Immature natural killer cell (primary cell): Measurements from ENCODE around the gene NPB. TPM values are rescaled to one million over a fixed set of nuclear protein-coding genes. Genes with fewer than 3 reads are reported as not detected.

Source experiments
- DNase-seq, 3 donors: peaks; one replicate each; pipeline ENCODE4 v3.0.0; 2022; ENCODE audit warnings: mixed read lengths in 1 of 3
- H3K27ac Mint-ChIP-seq, 6 donors: one replicate each; pipeline ENCODE4 v1.8.0; 2020; ENCODE audit warnings: mixed read lengths in 6 of 6, mild to moderate bottlenecking in 5 of 6, inconsistent platforms in 4 of 6, moderate library complexity in 3 of 6
- H3K27me3 Mint-ChIP-seq, 3 donors: one replicate each; pipeline ENCODE4 v1.8.0; 2020 to 2021; ENCODE audit warnings: low read depth in 3 of 3, mild to moderate bottlenecking in 3 of 3, mixed read lengths in 3 of 3, moderate library complexity in 3 of 3, inconsistent platforms in 1 of 3
- H3K36me3 Mint-ChIP-seq, 3 donors: one replicate each; pipeline ENCODE4 v1.8.0; 2020; ENCODE audit warnings: mixed read lengths in 3 of 3, inconsistent platforms in 2 of 3, mild to moderate bottlenecking in 2 of 3
- H3K4me1 Mint-ChIP-seq, 2 donors: one replicate each; pipeline ENCODE4 v1.8.0; 2020; ENCODE audit warnings: inconsistent platforms in 2 of 2, mild to moderate bottlenecking in 2 of 2, mixed read lengths in 2 of 2, moderate library complexity in 1 of 2
- H3K4me3 Mint-ChIP-seq, 5 donors: one replicate each; pipeline ENCODE4 v1.8.0; 2020; ENCODE audit warnings: mild to moderate bottlenecking in 5 of 5, mixed read lengths in 5 of 5, inconsistent platforms in 3 of 5, moderate library complexity in 3 of 5
- H3K9me3 Mint-ChIP-seq, 6 donors: one replicate each; pipeline ENCODE4 v1.8.0; 2020; ENCODE audit warnings: mild to moderate bottlenecking in 6 of 6, mixed read lengths in 6 of 6, inconsistent platforms in 4 of 6, moderate library complexity in 3 of 6
- polyA plus RNA-seq, 3 donors: library from polyadenylated mRNA; unstranded; fragments of 300-500 nt; fragmentation: Illumina TruSeq; gene quantifications; one replicate each; pipeline ENCODE4 v1.2.3, GENCODE V29; 2021

Gene NPB
- polyA plus RNA-seq, 3 donors from 2014 or later = not detected

DNA sequence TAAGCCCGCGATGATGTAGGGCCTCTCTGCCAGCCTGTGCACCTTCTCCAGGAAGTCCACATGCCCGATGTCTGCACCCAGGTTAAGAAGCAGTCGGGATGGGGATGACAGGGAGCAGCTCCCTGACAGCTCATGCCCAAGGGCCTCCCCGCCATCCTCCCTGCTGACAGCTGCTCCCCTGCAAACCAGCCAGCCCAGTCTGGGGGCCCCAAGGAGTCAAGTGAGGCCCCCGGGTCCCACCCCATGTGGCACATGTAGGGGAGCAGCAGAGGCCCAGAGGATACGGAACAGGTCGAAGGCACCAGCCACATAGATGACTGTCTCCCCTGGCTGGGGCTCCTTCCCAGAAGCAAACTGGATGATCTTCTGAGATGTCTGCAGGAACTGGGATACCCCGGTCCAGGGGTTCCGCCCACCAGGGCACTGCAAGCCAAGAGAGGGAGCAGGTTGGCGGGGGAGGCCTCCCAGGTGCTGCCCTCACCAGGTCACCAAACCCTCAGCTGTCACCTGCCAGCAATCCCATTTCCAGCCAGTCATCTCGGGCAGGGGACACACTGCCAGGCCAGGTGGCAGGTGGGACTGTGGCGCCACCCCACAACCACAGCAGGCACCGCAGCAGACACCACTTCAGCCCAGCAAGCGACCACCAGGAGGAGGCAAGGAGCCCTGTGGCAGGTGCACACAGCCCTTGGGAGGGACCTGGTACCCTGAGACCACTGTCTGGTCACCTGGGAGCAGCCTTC is 4.6 kb downstream of the NPB start:
- Mint-ChIP-seq H3K36me3 (no peaks in the 10 kb centered on the region), H3K4me1 (peaks cover 0 to 6% of the 10 kb centered on the region in 2 donors), H3K27me3 (peaks cover 0 to 10% (median 2%) of the 10 kb centered on the region in 3 donors), H3K4me3 (no peak overlapping the region), H3K9me3 (no peaks in the 10 kb centered on the region), H3K27ac (no peak overlapping the region)
- no peak for DNase-seq

DNA sequence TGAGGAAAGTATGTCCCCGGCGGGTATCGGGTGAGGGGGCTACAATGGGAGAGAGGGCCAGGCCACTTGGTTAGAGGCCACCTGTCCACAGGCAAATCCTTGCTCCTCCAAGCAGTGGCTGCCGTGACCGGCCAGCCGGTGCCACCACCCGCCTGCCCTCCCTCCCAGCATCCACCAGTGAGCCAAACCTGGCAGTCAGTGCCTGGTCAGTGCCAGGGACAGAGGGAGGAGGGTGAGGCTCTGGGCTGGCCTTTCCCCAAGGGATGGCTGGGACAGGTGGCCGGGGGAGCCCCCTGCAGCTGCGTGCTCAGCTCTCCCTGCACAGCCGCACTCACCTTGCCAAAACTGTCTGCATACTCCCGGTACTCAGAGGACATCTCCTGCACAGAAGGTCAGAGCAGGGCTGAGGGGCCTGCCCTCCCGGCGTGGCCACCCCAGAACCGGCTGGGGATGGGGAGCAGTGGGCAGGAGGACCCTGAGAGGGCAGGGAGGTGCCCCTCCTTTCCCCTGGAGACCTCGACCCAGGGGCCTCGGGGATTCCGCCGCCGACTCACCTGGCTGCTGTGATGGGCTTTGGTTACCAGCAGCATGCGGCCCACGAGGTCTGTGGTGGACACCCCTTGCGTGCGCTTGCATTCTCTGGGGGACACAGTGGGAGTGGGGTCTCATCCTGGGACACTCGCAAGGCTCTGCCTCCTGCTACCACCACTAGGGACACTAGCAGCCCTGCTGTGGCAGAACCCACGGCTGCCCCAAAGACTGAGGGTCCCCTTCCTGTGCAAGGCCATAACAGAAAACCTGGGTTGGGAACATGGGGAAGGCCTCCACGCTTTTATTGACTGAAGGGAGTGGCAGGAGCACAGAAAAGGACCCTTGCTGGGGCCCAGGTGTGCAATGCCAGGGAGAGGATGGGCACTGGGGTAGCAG is 5.4 kb downstream of the NPB start:
- Mint-ChIP-seq H3K27ac (no peak overlapping the region), H3K27me3 (peaks cover 1 to 11% (median 3%) of the 10 kb centered on the region in 3 donors), H3K4me1 (peaks cover 0 to 8% of the 10 kb centered on the region in 2 donors), H3K36me3 (no peaks in the 10 kb centered on the region), H3K9me3 (no peaks in the 10 kb centered on the region), H3K4me3 (no peak overlapping the region)
- no peak for DNase-seq

DNA sequence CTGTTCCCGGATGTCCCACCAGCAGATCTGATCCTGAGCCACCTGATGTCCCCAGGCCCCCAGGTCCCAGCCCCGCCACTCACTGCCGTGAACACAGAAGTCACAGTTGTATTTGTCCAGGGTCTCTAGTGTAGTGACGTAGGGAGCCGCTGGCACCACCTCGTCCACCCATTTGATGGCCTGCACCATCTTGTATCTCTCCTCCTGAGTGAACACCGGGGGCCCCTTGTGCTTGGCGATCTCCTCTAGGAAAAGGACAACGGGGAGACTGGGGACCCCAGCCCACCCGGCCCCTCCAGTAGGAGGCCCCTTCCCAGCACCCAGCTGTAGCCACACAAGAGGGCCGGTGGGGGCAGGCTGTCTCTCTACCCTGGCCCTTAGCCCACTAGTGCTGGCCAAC is 6.8 kb downstream of the NPB start:
- H3K9me3 Mint-ChIP-seq = no peaks in the 10 kb centered on the region
- DNase-seq = no peak
- H3K27me3 Mint-ChIP-seq = peaks cover 3 to 15% (median 4%) of the 10 kb centered on the region in 3 donors
- H3K4me1 Mint-ChIP-seq = peaks cover 0 to 8% of the 10 kb centered on the region in 2 donors
- H3K4me3 Mint-ChIP-seq = no peak overlapping the region
- peaks cover 0 to 8% (median 5%) of the 10 kb centered on the region in 3 donors for H3K36me3 Mint-ChIP-seq
- H3K27ac Mint-ChIP-seq = no peak overlapping the region

DNA sequence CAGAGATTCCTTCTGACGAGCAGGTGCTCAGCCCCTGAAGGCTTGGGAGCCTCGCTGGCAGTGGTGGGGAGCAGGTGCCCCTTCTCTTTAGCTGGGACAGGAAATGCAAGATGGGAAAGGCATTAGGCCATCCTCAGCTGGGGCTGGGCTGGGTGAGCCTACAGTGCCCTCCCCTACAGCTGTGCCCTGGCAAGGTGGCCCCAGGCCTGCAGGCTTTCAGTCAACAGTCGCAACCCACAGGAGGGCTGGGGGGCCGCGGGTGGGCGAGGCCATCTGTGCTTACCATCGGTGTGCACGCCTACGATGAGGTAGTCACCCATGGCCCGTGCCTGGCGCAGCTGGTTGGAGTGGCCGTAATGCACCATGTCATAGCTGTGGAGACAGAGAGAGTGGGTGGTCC is 7.2 kb downstream of the NPB start:
- Mint-ChIP-seq H3K4me1 (peaks cover 0 to 8% of the 10 kb centered on the region in 2 donors), H3K9me3 (no peaks in the 10 kb centered on the region), H3K36me3 (peaks cover 0 to 8% (median 5%) of the 10 kb centered on the region in 3 donors), H3K27me3 (peaks cover 3 to 15% (median 4%) of the 10 kb centered on the region in 3 donors), H3K27ac (no peak overlapping the region), H3K4me3 (peak overlapping the region in 3 of 5 donors; percentile 56 to 88 (median 87))
- DNase-seq = no peak

DNA sequence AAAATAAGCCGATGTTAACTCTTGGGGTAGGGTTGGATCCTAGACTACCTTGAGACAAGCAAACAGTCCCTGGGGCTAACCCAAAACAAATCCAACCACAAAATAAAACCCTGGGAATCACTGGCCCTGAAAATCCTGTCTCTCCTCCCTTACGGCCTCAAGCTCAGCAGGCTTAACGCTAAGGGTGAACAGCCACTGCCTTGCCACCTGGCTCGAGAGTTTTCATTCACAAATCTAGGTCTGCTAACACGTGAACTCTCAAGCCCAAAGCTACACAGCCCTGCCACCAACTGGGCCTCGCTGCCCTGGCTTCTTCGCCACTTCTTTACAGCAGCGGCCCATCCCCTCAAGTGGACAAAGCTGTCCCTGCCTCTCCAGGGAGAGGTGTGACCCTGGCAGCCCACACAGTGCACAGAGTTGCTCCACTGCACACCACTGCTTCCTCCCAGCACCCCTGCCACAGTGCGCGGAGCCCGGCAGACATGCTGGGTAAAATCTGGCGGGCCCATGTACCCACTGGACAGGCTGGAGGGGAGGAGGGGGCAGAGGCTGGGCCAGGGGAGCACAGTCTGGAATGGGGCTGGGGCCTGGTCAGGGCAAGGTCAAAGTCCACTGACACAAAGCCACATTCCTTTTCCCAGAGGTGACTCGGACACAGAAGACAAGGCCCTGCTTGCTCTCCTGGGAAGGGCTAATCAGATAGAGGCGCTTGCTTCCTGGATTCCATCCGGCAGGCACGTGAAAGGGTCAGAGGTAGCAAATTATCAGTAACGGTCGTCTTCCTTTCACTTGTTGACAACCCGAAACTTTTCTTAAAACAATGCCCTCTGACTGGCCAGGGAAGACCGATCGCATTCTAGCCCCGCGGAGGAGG is 8.2 kb downstream of the NPB start:
- Mint-ChIP-seq H3K27me3 (peaks cover 3 to 15% (median 4%) of the 10 kb centered on the region in 3 donors), H3K4me3 (peak overlapping the region; percentile 86 to 90 (median 87)), H3K36me3 (peaks cover 0 to 8% (median 5%) of the 10 kb centered on the region in 3 donors), H3K27ac (peak overlapping the region in 5 of 6 donors; percentile 34 to 87 (median 82)), H3K4me1 (peaks cover 0 to 10% of the 10 kb centered on the region in 2 donors), H3K9me3 (no peaks in the 10 kb centered on the region)
- no peak for DNase-seq

DNA sequence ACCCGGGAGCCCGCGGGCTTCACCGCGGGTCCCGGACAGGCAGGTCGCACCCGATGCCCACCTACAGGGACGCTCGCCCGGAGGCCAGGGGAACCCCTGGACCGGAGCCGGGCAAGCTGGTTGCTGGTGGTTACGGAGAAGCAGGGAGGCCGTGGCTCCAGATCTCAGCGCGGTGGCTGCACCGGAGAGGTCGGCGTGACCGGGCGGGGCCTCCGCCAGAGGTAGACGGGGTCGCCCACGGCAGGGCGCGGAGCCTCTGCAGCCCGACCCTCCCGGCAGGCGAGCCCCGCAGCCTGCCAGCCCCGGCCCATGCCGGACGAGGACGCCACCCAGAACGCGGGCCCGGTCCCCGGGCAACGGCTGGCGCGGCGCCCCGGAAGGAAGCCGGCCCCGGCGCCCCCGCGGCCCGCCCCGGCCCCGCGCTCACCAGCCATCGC is 8.8 kb downstream of the NPB start:
- Mint-ChIP-seq H3K36me3 (peaks cover 0 to 11% (median 5%) of the 10 kb centered on the region in 3 donors), H3K27ac (peak overlapping the region in 1 of 6 donors; percentile 87), H3K9me3 (no peaks in the 10 kb centered on the region), H3K27me3 (peaks cover 3 to 15% (median 4%) of the 10 kb centered on the region in 3 donors), H3K4me3 (peak overlapping the region; percentile 86 to 90 (median 87)), H3K4me1 (peaks cover 4 to 14% of the 10 kb centered on the region in 2 donors)
- no peak for DNase-seq

DNA sequence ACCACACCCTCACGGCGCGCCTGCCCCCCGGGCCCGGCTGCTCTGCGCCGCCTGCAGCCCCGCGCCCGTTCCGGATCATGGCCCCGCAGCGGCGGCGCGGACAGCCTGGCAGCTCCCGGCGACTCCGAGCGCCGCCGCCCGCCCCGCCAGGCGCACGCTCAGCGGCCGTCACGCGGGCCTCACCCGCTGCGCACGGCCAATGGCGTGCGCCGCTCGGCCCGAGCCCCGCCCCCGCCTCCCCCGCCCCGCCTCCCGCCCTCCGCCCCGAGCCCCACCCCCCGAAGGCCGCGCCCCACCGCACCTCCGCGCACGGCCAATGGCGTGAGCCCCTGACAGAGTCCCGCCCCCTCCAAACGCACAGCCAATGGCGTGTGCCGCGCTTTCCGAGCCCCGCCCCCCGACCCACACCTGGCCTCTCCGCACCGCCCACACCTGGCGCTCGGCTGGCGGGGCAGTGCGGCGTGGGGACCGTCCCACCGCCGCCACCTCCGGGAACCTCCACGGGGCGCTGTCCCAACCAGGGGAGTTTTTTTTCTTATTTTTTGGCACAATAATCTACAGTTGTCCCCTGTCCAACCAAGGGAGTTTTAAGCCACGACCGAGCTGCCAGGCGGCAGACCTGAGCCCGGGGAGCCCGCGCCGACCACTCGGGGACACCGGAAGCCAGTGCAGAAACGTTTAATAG is 9.4 kb downstream of the NPB start, which contains the start of gene PCYT2:
Gene PCYT2 (minus strand): TSS at position 123 of the 685 bp plus-strand sequence. CDS start 44 bp downstream, at position 79.
- Mint-ChIP-seq H3K27me3 (peaks cover 3 to 15% (median 4%) of the 10 kb centered on the region in 3 donors), H3K4me3 (peak within 1 kb of the TSS; percentile 86 to 90 (median 87)), H3K4me1 (peaks cover 10 to 19% of the 10 kb centered on the region in 2 donors), H3K27ac (peak within 1 kb of the TSS in 5 of 6 donors; percentile 34 to 87 (median 82)), H3K9me3 (no peaks in the 10 kb centered on the region), H3K36me3 (peaks cover 0 to 11% (median 5%) of the 10 kb centered on the region in 3 donors)
- peak; percentile 86 to 93 (median 90) for DNase-seq

DNA sequence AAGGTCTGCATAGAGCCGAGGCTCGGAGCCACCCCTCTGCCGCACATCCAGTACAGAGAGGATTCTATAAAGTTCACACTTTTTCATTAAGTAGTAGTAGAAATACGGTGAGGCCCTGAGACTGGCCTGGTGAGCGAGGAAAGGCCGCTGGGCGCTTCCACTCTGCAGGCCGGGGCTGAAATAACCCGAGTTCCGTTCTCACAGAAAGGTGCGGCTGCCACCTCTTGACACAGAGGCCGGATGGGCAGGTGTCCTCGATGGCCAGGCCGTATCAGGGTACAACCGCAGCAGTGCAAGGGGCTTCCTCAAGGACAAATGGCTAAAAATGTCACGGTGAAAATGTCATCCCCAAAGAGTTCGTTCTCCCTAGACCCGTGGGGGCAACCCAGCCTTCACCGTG is 9.9 kb downstream of the NPB start:
- peak overlapping the region in 2 of 6 donors; percentile 28 to 34 for H3K27ac Mint-ChIP-seq

DNA sequence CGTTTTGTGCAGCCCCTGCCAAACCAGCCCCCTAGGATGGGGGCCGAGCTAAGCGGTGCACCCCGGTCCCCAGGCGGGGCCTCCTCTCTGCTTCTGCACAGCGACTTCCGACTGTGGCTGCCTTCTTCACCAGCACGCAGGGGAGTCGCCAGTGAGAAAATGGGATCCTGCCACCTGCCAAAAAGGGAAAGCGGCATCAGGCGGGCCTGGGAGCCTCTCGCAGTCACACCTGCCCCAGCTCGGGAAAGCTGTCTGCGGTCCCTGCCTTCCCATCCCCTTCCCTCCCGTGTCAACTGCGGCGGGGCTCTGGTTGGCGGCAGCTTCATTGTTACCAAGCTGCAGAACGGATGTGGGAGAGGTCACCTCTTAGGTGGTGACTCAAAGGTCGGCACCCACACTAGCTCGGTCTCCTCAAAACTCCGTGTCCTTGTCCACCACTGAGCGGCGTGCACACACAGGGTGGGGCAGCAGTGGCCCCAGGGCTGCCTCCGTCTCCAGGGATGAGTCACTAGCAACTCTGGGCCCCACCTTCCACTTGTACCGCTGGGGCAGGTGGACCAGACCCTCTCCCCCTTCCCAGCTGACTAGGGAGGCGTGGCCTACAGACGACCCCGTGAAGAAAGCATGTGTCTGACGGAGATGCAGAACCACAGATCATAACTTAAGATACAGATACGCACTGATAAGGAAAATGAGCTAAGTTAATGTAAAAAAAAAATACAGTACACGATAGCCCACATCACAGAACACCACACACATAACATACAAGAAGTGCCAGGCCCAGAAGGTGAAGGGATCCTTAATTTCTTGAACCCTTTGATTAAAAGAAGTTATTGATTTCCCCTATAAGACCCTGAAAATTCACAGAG is 10.6 kb downstream of the NPB start:
- peaks cover 21 to 29% of the 10 kb centered on the region in 2 donors for H3K4me1 Mint-ChIP-seq
- H3K36me3 Mint-ChIP-seq = peaks cover 0 to 11% (median 5%) of the 10 kb centered on the region in 3 donors
- no peak for DNase-seq
- H3K4me3 Mint-ChIP-seq = peak overlapping the region; percentile 27 to 67 (median 47)
- no peaks in the 10 kb centered on the region for H3K9me3 Mint-ChIP-seq
- H3K27me3 Mint-ChIP-seq = peaks cover 3 to 15% (median 4%) of the 10 kb centered on the region in 3 donors
- peak overlapping the region in 3 of 6 donors; percentile 11 to 63 (median 46) for H3K27ac Mint-ChIP-seq

More for the DNA sequence above, 9.9 kb downstream of the NPB start:
- Mint-ChIP-seq H3K4me1 (peaks cover 16 to 24% of the 10 kb centered on the region in 2 donors), H3K36me3 (peaks cover 0 to 11% (median 5%) of the 10 kb centered on the region in 3 donors), H3K27me3 (peaks cover 3 to 15% (median 4%) of the 10 kb centered on the region in 3 donors), H3K9me3 (no peaks in the 10 kb centered on the region), H3K4me3 (peak overlapping the region; percentile 49 to 71 (median 59))
- DNase-seq = no peak

DNA sequence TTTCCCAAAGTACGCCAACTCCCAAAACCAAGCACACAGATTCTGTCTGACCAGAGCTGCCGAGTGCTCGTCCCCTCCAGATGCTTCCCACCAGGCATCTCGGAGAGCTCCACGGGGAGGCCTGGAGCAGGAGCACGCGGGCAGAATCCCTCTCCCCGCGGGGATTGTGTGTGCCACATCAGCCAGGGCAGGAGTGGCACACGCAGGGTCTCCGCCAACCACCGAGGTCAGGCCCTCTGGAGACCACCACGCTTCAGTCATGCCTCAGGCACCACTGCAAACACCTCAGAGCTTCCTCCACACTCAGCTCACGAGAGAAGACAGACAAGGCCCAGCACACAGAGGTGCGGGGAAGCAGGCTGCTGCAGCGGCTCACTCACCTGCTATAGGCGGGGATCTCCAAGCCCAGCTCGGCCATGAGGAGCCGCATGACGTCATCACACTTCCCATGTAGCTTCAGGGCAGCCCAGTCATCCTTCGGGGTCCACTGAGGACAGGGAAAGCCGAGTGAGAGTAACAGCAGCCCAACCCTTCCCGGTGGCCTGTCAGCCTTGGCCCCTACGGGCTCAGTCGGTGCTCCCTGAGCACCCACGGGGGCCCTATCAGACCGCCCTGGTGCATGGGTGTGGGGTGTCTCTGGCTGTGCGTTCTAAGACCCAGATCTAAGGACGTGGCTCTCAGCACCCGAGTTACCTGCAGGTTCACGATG is 11.5 kb downstream of the NPB start:
- H3K27ac Mint-ChIP-seq = peak overlapping the region in 1 of 6 donors; percentile 63
- peaks cover 27 to 33% of the 10 kb centered on the region in 2 donors for H3K4me1 Mint-ChIP-seq
- H3K36me3 Mint-ChIP-seq = peaks cover 0 to 11% (median 5%) of the 10 kb centered on the region in 3 donors
- peaks cover 4 to 17% (median 6%) of the 10 kb centered on the region in 3 donors for H3K27me3 Mint-ChIP-seq
- peak overlapping the region in 2 of 5 donors; percentile 40 to 58 for H3K4me3 Mint-ChIP-seq
- H3K9me3 Mint-ChIP-seq = no peaks in the 10 kb centered on the region
- no peak for DNase-seq
